Sigmoid colon (tissue), 7 donors: ENCODE measurements around the gene C8G. TPM values are rescaled to one million over a fixed set of nuclear protein-coding genes. Genes with fewer than 3 reads are reported as not detected.

Experiments used
- DNase-seq: peaks from one replicate; pipeline ENCODE4 v3.0.0-alpha.2; 2019
- H3K27ac ChIP-seq, 4 donors: fragments of 200-600 bp; sonication (generic); one replicate each; pipeline ENCODE4 v1.5.1; 2016 to 2019; ENCODE audit warnings: mild to moderate bottlenecking in 1 of 4
- H3K27me3 ChIP-seq, 3 donors: fragments of 200-600 bp; sonication (generic); one replicate each; pipeline ENCODE4 v1.5.1; 2019; ENCODE audit warnings: mild to moderate bottlenecking in 1 of 3
- H3K36me3 ChIP-seq, 4 donors: fragments of 200-600 bp; sonication (generic); one replicate each; pipeline ENCODE4 v1.5.1; 2016 to 2019
- H3K4me1 ChIP-seq, 4 donors: fragments of 200-600 bp; sonication (generic); one replicate each; pipeline ENCODE4 v1.5.1; 2017 to 2019
- H3K4me3 ChIP-seq, 4 donors: fragments of 200-600 bp; sonication (generic); one replicate each; pipeline ENCODE4 v1.5.1; 2017 to 2019; ENCODE audit warnings: mild to moderate bottlenecking in 2 of 4, moderate library complexity in 1 of 4
- H3K9me3 ChIP-seq, 4 donors: fragments of 200-600 bp in 3 of 4; sonication (generic) in 3 of 4; one replicate each; pipeline versions ENCODE4 v1.5.1 to v1.6.1; 2013 to 2019
- EP300 ChIP-seq, 4 donors: sonication (generic); formaldehyde crosslinking; IDR thresholded peaks; one replicate each; pipeline ENCODE4 v1.6.1; 2017; ENCODE audit warnings: antibody characterized with exemption in 4 of 4
- POLR2A ChIP-seq, 2 donors: fragments of 450-650 bp; IDR thresholded peaks; one replicate each; pipeline ENCODE4 v1.6.1; 2016; ENCODE audit warnings: antibody characterized with exemption in 2 of 2, mild to moderate bottlenecking in 2 of 2, moderate library complexity in 2 of 2
- POLR2AphosphoS5 ChIP-seq, 4 donors: sonication (generic); formaldehyde crosslinking; IDR thresholded peaks; one replicate each; pipeline ENCODE4 v1.6.1; 2017; ENCODE audit warnings: antibody characterized with exemption in 4 of 4
- WGBS, 2 donors: extraction: QIAGEN DNeasy Blood & Tissue Kit; methylation state at CpG; one replicate each; pipeline ENCODE4 v1.1.7; 2013; 5-methylcytosine and 5-hydroxymethylcytosine counted together
- intact Hi-C: fragments of 100-400 bp; cut with DNase I; formaldehyde crosslinking; loops from one replicate; pipeline ENCODE4 v1.15.1; 2023
- polyA plus RNA-seq, 3 donors: library from polyadenylated mRNA; stranded (reverse); fragments of 200-250 nt; gene quantifications; one replicate each; pipeline ENCODE4 v1.2.3, GENCODE V29; 2013
- total RNA-seq, 4 donors: library from RNA; depleted of rRNA; stranded (reverse); fragments of >200 nt; gene quantifications; one replicate each; pipeline ENCODE4 v1.1.0, GENCODE V29; 2016
- TF ChIP-seq, protein P1 (sequence below), 4 experiments: fragments of 450-650 bp in 3 of 4; fragments of 200-600 bp in 1 of 4; IDR thresholded peaks; one replicate each; pipeline ENCODE4 v1.5.1; 2016 to 2019; ENCODE audit warnings: antibody characterized with exemption in 4 of 4, mild to moderate bottlenecking in 3 of 4, moderate library complexity in 2 of 4
- donor health status: healthy with polysubstance abuse.
- donor health status: Bipolar disorder and iron deficiency.
- donor health status: healthy.

The C8G gene
- total and polyA plus RNA-seq, 7 donors, result 4.2 to 11.1 (median 5.4) TPM; not detected in 4

DNA sequence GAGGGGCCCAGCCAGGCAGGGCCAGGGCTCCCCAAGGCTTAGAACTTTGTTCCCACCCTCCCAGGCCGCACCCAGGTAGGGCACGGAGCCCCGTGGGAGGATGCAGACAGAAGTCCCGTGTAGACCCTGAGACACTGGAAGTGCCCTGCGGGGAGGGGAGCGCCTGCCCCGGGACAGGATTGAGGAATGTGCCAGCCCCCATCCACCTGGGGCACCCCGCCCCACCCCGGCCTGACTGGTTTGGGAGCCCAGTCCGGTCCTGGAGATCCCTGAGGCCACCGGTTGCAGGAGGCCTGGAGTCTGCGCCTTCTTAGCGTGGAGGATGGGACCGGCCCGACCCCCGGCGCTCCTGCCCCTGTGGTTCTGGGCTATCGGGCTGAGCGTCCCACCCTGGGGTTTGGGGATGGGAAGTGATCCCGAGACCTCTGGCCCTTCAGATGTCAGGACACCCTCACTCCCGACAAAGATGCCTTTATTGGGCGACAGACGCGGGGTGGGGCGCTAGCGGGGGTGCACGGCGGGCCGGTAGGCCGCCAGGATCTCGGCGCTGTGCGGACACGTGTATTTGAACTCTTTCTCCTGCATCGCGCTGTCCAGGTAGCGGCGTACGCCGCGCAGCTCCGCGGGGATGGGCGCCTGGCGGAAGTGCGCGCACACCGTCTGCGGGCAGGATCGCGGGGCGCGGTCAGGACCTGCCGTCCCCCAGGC, 49.3 kb downstream of the C8G start:
- TF ChIP-seq EP300 (IDR thresholded peaks at IDR 0.05), result no peak
- TF ChIP-seq POLR2AphosphoS5 (IDR thresholded peaks at IDR 0.05), result no peak
- TF ChIP-seq POLR2A (IDR thresholded peaks at IDR 0.05), result no peak
- TF ChIP-seq, protein P1, sequence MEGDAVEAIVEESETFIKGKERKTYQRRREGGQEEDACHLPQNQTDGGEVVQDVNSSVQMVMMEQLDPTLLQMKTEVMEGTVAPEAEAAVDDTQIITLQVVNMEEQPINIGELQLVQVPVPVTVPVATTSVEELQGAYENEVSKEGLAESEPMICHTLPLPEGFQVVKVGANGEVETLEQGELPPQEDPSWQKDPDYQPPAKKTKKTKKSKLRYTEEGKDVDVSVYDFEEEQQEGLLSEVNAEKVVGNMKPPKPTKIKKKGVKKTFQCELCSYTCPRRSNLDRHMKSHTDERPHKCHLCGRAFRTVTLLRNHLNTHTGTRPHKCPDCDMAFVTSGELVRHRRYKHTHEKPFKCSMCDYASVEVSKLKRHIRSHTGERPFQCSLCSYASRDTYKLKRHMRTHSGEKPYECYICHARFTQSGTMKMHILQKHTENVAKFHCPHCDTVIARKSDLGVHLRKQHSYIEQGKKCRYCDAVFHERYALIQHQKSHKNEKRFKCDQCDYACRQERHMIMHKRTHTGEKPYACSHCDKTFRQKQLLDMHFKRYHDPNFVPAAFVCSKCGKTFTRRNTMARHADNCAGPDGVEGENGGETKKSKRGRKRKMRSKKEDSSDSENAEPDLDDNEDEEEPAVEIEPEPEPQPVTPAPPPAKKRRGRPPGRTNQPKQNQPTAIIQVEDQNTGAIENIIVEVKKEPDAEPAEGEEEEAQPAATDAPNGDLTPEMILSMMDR (IDR thresholded peaks at IDR 0.05), result no peak
- Histone ChIP-seq H3K27ac (no peak overlapping the region), H3K36me3 (peaks cover 0 to 5% (median 3%) of the 10 kb centered on the region in 4 donors), H3K4me1 (peaks cover 0 to 42% (median 35%) of the 10 kb centered on the region in 4 donors), H3K9me3 (peaks cover 0 to 4% (median 0%) of the 10 kb centered on the region in 4 donors), H3K27me3 (peaks cover 26 to 58% (median 44%) of the 10 kb centered on the region in 3 donors), H3K4me3 (no peak overlapping the region)
- DNase-seq, result no peak
- 75 to 79% methylated on average over 54 of the region's 54 CpGs for WGBS, 2 donors
- intact Hi-C loops, result no loop called here

DNA sequence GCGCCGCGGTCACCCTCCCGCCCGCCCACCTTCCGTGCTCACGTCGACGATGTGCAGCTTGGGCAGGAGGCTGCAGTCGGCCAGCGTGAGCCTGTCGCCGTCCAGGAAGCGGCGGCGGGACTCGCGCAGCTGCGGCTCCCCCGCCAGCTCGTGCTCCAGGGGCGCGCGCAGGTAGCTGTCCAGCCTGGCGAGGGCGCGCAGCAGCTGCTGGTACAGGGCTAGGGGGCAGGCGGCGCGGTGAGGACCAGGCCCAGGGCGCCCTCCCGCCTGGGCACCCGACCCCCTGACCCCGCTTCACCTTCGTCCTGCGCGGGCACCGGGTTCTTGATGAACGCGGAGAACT, 49.8 kb downstream of the C8G start:
- TF ChIP-seq, protein P1 (IDR thresholded peaks at IDR 0.05), result no peak
- TF ChIP-seq POLR2AphosphoS5 (IDR thresholded peaks at IDR 0.05), result no peak
- TF ChIP-seq EP300 (IDR thresholded peaks at IDR 0.05), result no peak
- no peak for TF ChIP-seq POLR2A (IDR thresholded peaks at IDR 0.05)

DNA sequence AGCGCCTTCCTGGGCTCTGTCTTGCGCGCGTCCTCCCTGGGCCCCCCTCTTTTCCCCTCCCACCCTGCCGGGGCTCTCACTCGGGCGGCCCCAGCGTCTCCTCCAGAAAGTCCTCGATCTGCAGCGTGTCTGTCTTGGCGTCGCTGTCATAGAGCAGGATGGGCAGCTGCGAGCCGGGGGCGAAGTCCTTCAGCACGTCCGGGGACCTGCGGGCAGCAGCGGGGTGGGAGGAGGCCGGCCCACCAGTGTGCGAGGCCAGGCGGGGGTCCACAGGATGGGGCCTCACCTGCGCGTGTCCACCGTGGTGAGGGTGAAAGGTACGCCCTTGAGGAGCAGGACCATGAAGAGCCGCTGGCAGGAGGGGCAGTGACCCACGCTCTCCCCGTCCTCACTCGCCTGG, 50.3 kb downstream of the C8G start:
- Histone ChIP-seq H3K36me3 (peaks cover 0 to 5% (median 3%) of the 10 kb centered on the region in 4 donors), H3K4me1 (peaks cover 0 to 42% (median 35%) of the 10 kb centered on the region in 4 donors), H3K4me3 (no peak overlapping the region), H3K27ac (no peak overlapping the region), H3K27me3 (peaks cover 26 to 58% (median 44%) of the 10 kb centered on the region in 3 donors), H3K9me3 (peaks cover 0 to 4% (median 0%) of the 10 kb centered on the region in 4 donors)
- TF ChIP-seq, protein P1 (IDR thresholded peaks at IDR 0.05), result no peak
- TF ChIP-seq EP300 (IDR thresholded peaks at IDR 0.05), result no peak
- TF ChIP-seq POLR2AphosphoS5 (IDR thresholded peaks at IDR 0.05), result no peak
- no peak for TF ChIP-seq POLR2A (IDR thresholded peaks at IDR 0.05)
- intact Hi-C loops, result no loop called here
- no peak for DNase-seq
- WGBS, 2 donors, result 43 to 46% methylated on average over 30 of the region's 30 CpGs

More for the DNA sequence above, 49.8 kb downstream of the C8G start:
- H3K4me3 ChIP-seq, result no peak overlapping the region
- H3K36me3 ChIP-seq, result peaks cover 0 to 5% (median 3%) of the 10 kb centered on the region in 4 donors
- DNase-seq, result no peak
- intact Hi-C loops, result no loop called here
- H3K27ac ChIP-seq, result no peak overlapping the region
- peaks cover 0 to 4% (median 0%) of the 10 kb centered on the region in 4 donors for H3K9me3 ChIP-seq
- peaks cover 26 to 58% (median 44%) of the 10 kb centered on the region in 3 donors for H3K27me3 ChIP-seq
- H3K4me1 ChIP-seq, result peaks cover 0 to 42% (median 35%) of the 10 kb centered on the region in 4 donors
- WGBS, 2 donors, result 48 to 55% methylated on average over 40 of the region's 40 CpGs

DNA sequence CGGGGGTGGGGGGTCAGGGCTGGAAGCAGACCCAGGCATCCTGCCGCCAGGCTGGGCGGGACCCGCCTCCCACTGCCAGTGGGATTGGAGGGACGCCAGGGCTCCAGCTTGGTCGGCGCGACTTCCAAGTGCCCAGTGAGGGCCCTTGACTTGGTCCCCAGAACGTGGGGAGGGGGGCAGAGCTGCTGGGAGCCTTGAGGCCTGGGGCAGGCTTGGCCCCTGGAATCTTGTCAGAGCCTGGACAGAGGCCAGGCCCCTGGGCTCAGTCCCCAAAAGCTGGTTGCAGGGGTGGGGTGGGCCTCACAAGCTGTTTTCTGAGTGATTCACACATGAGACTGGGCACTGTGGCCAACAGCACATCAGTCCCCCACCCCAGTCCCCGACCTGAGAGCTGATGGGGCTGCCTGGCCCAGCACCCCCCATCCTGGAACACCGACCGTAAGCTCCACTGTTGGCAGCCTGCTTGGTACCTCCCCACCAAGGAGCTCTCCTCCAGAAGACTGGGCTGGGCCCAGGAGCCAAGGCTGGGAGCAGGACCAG, 50.8 kb downstream of the C8G start:
- no peak for TF ChIP-seq POLR2AphosphoS5 (IDR thresholded peaks at IDR 0.05)
- no peak for TF ChIP-seq POLR2A (IDR thresholded peaks at IDR 0.05)
- TF ChIP-seq EP300 (IDR thresholded peaks at IDR 0.05), result no peak
- TF ChIP-seq, protein P1 (IDR thresholded peaks at IDR 0.05), result no peak
- intact Hi-C loops, result loop anchor here (2.0 kb wide), 1 partner anchor 31 kb away; no protein-coding TSS in a partner anchor
- Histone ChIP-seq H3K4me3 (no peak overlapping the region), H3K27ac (no peak overlapping the region), H3K27me3 (peaks cover 26 to 58% (median 44%) of the 10 kb centered on the region in 3 donors), H3K4me1 (peaks cover 0 to 42% (median 35%) of the 10 kb centered on the region in 4 donors), H3K36me3 (peaks cover 0 to 5% (median 3%) of the 10 kb centered on the region in 4 donors), H3K9me3 (peaks cover 0 to under 1% (median 0%) of the 10 kb centered on the region in 4 donors)
- WGBS, 2 donors, result 20 to 46% methylated on average over 12 of the region's 12 CpGs
- DNase-seq, result no peak

Other genes with a start within 250 kb of the C8G start
Only the 30 nearest of the 32 such genes appear.
- 10 to 100 TPM in 3 of 4 donors, 1 to 10 TPM in 1; 9.6 to 18.3 (median 14.3) TPM for gene DIPK1B, start 232.7 kb upstream of the C8G start, total RNA-seq
- gene DIPK1B, start 232.7 kb upstream of the C8G start, polyA plus RNA-seq, result 1 to 10 TPM in 1 of 3 donors, under 1 TPM in 2; 0.23 to 6.5 (median 0.60) TPM
- gene LCN10, start 202.3 kb upstream of the C8G start, total RNA-seq, result 1 to 10 TPM; 1.5 to 6.4 (median 2.1) TPM
- gene LCN10, start 202.3 kb upstream of the C8G start, polyA plus RNA-seq, result 1 to 10 TPM; 1.2 to 9.2 (median 1.8) TPM
- 10 to 100 TPM in 1 of 4 donors, 1 to 10 TPM in 3; 1.2 to 19.1 (median 8.1) TPM for gene LCN6, start 196.7 kb upstream of the C8G start, total RNA-seq
- 1 to 10 TPM; 2.3 to 5.9 (median 4.2) TPM for gene LCN6, start 196.7 kb upstream of the C8G start, polyA plus RNA-seq
- not detected for gene LCN8, start 187.0 kb upstream of the C8G start, total RNA-seq
- gene LCN8, start 187.0 kb upstream of the C8G start, polyA plus RNA-seq, result under 1 TPM in 1 of 3 donors, not detected in 2; 0.04 TPM
- not detected for gene LCN15, start 180.7 kb upstream of the C8G start, total RNA-seq
- 1 to 10 TPM in 2 of 3 donors, under 1 TPM in 1; 0.70 to 9.0 (median 6.6) TPM for gene LCN15, start 180.7 kb upstream of the C8G start, polyA plus RNA-seq
- gene TMEM141, start 153.9 kb upstream of the C8G start, total RNA-seq, result 10 to 100 TPM; 37.5 to 84.7 (median 63.2) TPM
- 100 to 1,000 TPM; 345 to 629 (median 415) TPM for gene TMEM141, start 153.9 kb upstream of the C8G start, polyA plus RNA-seq
- 1 to 10 TPM in 2 of 4 donors, under 1 TPM in 1, not detected in 1; 0.71 to 1.5 (median 1.1) TPM for gene CCDC183, start 148.9 kb upstream of the C8G start, total RNA-seq
- gene CCDC183, start 148.9 kb upstream of the C8G start, polyA plus RNA-seq, result 1 to 10 TPM; 3.0 to 3.5 (median 3.0) TPM
- 10 to 100 TPM; 36.0 to 55.9 (median 49.9) TPM for gene RABL6, start 137.3 kb upstream of the C8G start, total RNA-seq
- gene RABL6, start 137.3 kb upstream of the C8G start, polyA plus RNA-seq, result 100 to 1,000 TPM in 1 of 3 donors, 10 to 100 TPM in 2; 63.1 to 103 (median 68.7) TPM
- 1 to 10 TPM in 3 of 4 donors, under 1 TPM in 1; 0.82 to 8.6 (median 5.2) TPM for gene AJM1, start 102.8 kb upstream of the C8G start, total RNA-seq
- 1 to 10 TPM in 2 of 3 donors, under 1 TPM in 1; 0.46 to 6.7 (median 1.8) TPM for gene AJM1, start 102.8 kb upstream of the C8G start, polyA plus RNA-seq
- gene PHPT1, start 95.8 kb upstream of the C8G start, total RNA-seq, result 10 to 100 TPM; 39.0 to 73.1 (median 56.4) TPM
- 100 to 1,000 TPM; 109 to 144 (median 120) TPM for gene PHPT1, start 95.8 kb upstream of the C8G start, polyA plus RNA-seq
- 1 to 10 TPM in 2 of 4 donors, under 1 TPM in 2; 0.71 to 2.8 (median 1.8) TPM for gene MAMDC4, start 92.9 kb upstream of the C8G start, total RNA-seq
- 10 to 100 TPM in 1 of 3 donors, 1 to 10 TPM in 2; 1.6 to 25.3 (median 2.4) TPM for gene MAMDC4, start 92.9 kb upstream of the C8G start, polyA plus RNA-seq
- gene EDF1, start 78.9 kb upstream of the C8G start, total RNA-seq, result 100 to 1,000 TPM; 261 to 303 (median 281) TPM
- gene EDF1, start 78.9 kb upstream of the C8G start, polyA plus RNA-seq, result 100 to 1,000 TPM; 541 to 755 (median 730) TPM
- 1 to 10 TPM; 1.8 to 5.5 (median 3.9) TPM for gene TRAF2, start 58.7 kb upstream of the C8G start, total RNA-seq
- gene TRAF2, start 58.7 kb upstream of the C8G start, polyA plus RNA-seq, result 10 to 100 TPM; 13.2 to 21.9 (median 13.9) TPM
- 100 to 1,000 TPM; 153 to 202 (median 171) TPM for gene FBXW5, start 505 bp upstream of the C8G start, total RNA-seq
- 100 to 1,000 TPM; 147 to 182 (median 165) TPM for gene FBXW5, start 505 bp upstream of the C8G start, polyA plus RNA-seq
- gene LCN12, start 7.0 kb downstream of the C8G start, total RNA-seq, result 1 to 10 TPM in 1 of 4 donors, not detected in 3; 1.2 TPM
- gene LCN12, start 7.0 kb downstream of the C8G start, polyA plus RNA-seq, result 1 to 10 TPM in 1 of 3 donors, not detected in 2; 3.0 TPM
- 10 to 100 TPM; 11.8 to 36.6 (median 32.4) TPM for gene PTGDS, start 32.3 kb downstream of the C8G start, total RNA-seq
- gene PTGDS, start 32.3 kb downstream of the C8G start, polyA plus RNA-seq, result 100 to 1,000 TPM in 1 of 3 donors, 10 to 100 TPM in 1, 1 to 10 TPM in 1; 8.3 to 218 (median 24.0) TPM
- 1 to 10 TPM in 1 of 4 donors, under 1 TPM in 3; 0.14 to 1.1 (median 0.43) TPM for gene LCNL1, start 37.8 kb downstream of the C8G start, total RNA-seq
- under 1 TPM in 1 of 3 donors, not detected in 2; 0.50 TPM for gene LCNL1, start 37.8 kb downstream of the C8G start, polyA plus RNA-seq
- 10 to 100 TPM; 28.0 to 38.0 (median 36.2) TPM for gene PAXX, start 47.2 kb downstream of the C8G start, total RNA-seq
- gene PAXX, start 47.2 kb downstream of the C8G start, polyA plus RNA-seq, result 10 to 100 TPM; 28.4 to 80.9 (median 40.8) TPM
- 1 to 10 TPM in 1 of 4 donors, not detected in 3; 1.4 TPM for gene CLIC3, start 51.3 kb downstream of the C8G start, total RNA-seq
- 1 to 10 TPM in 1 of 3 donors, not detected in 2; 4.7 TPM for gene CLIC3, start 51.3 kb downstream of the C8G start, polyA plus RNA-seq
- 10 to 100 TPM in 3 of 4 donors, 1 to 10 TPM in 1; 9.2 to 19.7 (median 13.2) TPM for gene ABCA2, start 83.0 kb downstream of the C8G start, total RNA-seq
- 10 to 100 TPM in 1 of 3 donors, 1 to 10 TPM in 2; 6.0 to 28.6 (median 9.0) TPM for gene ABCA2, start 83.0 kb downstream of the C8G start, polyA plus RNA-seq
- gene FUT7, start 86.8 kb downstream of the C8G start, total RNA-seq, result 1 to 10 TPM in 1 of 4 donors, under 1 TPM in 2, not detected in 1; 0.36 to 1.3 (median 0.41) TPM
- gene FUT7, start 86.8 kb downstream of the C8G start, polyA plus RNA-seq, result 1 to 10 TPM in 1 of 3 donors, not detected in 2; 1.3 TPM
- gene NPDC1, start 100.9 kb downstream of the C8G start, total RNA-seq, result 100 to 1,000 TPM in 1 of 4 donors, 10 to 100 TPM in 3; 21.4 to 101 (median 42.4) TPM
- 100 to 1,000 TPM in 1 of 3 donors, 10 to 100 TPM in 2; 47.9 to 118 (median 91.9) TPM for gene NPDC1, start 100.9 kb downstream of the C8G start, polyA plus RNA-seq
- gene ENTPD2, start 108.8 kb downstream of the C8G start, total RNA-seq, result 1 to 10 TPM in 3 of 4 donors, not detected in 1; 1.2 to 2.2 (median 2.1) TPM
- 1 to 10 TPM in 2 of 3 donors, under 1 TPM in 1; 0.92 to 6.4 (median 3.0) TPM for gene ENTPD2, start 108.8 kb downstream of the C8G start, polyA plus RNA-seq
- gene SAPCD2, start 125.3 kb downstream of the C8G start, total RNA-seq, result under 1 TPM in 1 of 4 donors, not detected in 3; 0.81 TPM
- gene SAPCD2, start 125.3 kb downstream of the C8G start, polyA plus RNA-seq, result 10 to 100 TPM in 1 of 3 donors, 1 to 10 TPM in 2; 3.6 to 16.4 (median 3.7) TPM
- gene UAP1L1, start 132.3 kb downstream of the C8G start, total RNA-seq, result 1 to 10 TPM; 2.9 to 9.1 (median 4.8) TPM
- gene UAP1L1, start 132.3 kb downstream of the C8G start, polyA plus RNA-seq, result 1 to 10 TPM; 4.2 to 9.6 (median 6.0) TPM
- 10 to 100 TPM; 27.8 to 34.9 (median 28.7) TPM for gene MAN1B1, start 141.7 kb downstream of the C8G start, total RNA-seq
- gene MAN1B1, start 141.7 kb downstream of the C8G start, polyA plus RNA-seq, result 10 to 100 TPM; 12.0 to 52.0 (median 14.1) TPM
- gene DPP7, start 169.5 kb downstream of the C8G start, total RNA-seq, result 100 to 1,000 TPM in 2 of 4 donors, 10 to 100 TPM in 2; 88.5 to 140 (median 111) TPM
- 100 to 1,000 TPM in 1 of 3 donors, 10 to 100 TPM in 2; 26.6 to 158 (median 36.6) TPM for gene DPP7, start 169.5 kb downstream of the C8G start, polyA plus RNA-seq
- 1 to 10 TPM in 1 of 4 donors, under 1 TPM in 3; 0.16 to 1.1 (median 0.38) TPM for gene GRIN1, start 193.9 kb downstream of the C8G start, total RNA-seq
- gene GRIN1, start 193.9 kb downstream of the C8G start, polyA plus RNA-seq, result under 1 TPM in 1 of 3 donors, not detected in 2; 0.69 TPM
- gene LRRC26, start 224.8 kb downstream of the C8G start, total RNA-seq, result under 1 TPM in 1 of 4 donors, not detected in 3; 0.68 TPM
- gene LRRC26, start 224.8 kb downstream of the C8G start, polyA plus RNA-seq, result 1 to 10 TPM; 1.2 to 6.3 (median 1.4) TPM
- gene TMEM210, start 226.8 kb downstream of the C8G start, total RNA-seq, result not detected
- under 1 TPM in 1 of 3 donors, not detected in 2; 0.12 TPM for gene TMEM210, start 226.8 kb downstream of the C8G start, polyA plus RNA-seq